MM.1S (cell line): Measurements from ENCODE around the gene TEK.

Source experiments
- DNase-seq: peaks from one replicate; pipeline ENCODE4 v3.0.0-alpha.2; 2015
- H2AFZ ChIP-seq: fragments of 300-600 bp; sonication (generic); 2 replicates; pipeline ENCODE4 v1.6.0; 2016; ENCODE audit warnings: antibody characterized with exemption, low read length
- H3F3A ChIP-seq: fragments of 300-600 bp; sonication (generic); 2 replicates; pipeline ENCODE4 v1.6.1; 2016; ENCODE audit warnings: mild to moderate bottlenecking, antibody characterized with exemption, low read length, moderate library complexity, mixed read lengths; ENCODE audit not compliant: insufficient read depth
- H3K27ac ChIP-seq: fragments of 300-600 bp; sonication (generic); 2 replicates; pipeline ENCODE4 v1.5.1; 2016; ENCODE audit warnings: mild to moderate bottlenecking, low read length
- H3K27me3 ChIP-seq: fragments of 300-600 bp; sonication (generic); replicated peaks from 2 replicates; pipeline ENCODE4 v1.6.0; 2016; ENCODE audit warnings: low read length; ENCODE audit not compliant: insufficient read depth
- H3K36me3 ChIP-seq: fragments of 300-600 bp; sonication (generic); replicated peaks from 2 replicates; pipeline ENCODE4 v1.6.1; 2016; ENCODE audit warnings: mild to moderate bottlenecking, low read length, mixed read lengths; ENCODE audit not compliant: insufficient read depth
- H3K4me1 ChIP-seq: fragments of 300-600 bp; sonication (generic); 2 replicates; pipeline ENCODE4 v1.6.1; 2016; ENCODE audit warnings: low read length, mixed read lengths
- H3K4me2 ChIP-seq: fragments of 300-600 bp; sonication (generic); 2 replicates; pipeline ENCODE4 v1.6.0; 2016; ENCODE audit warnings: low read depth, low read length
- H3K4me3 ChIP-seq: fragments of 300-600 bp; sonication (generic); 2 replicates; pipeline ENCODE4 v1.5.1; 2016; ENCODE audit warnings: low read length, mixed read lengths
- H3K79me2 ChIP-seq: fragments of 300-600 bp; sonication (generic); 2 replicates; pipeline ENCODE4 v1.6.1; 2016; ENCODE audit warnings: mixed run types, low read length, mixed read lengths
- H3K9ac ChIP-seq: fragments of 300-600 bp; sonication (generic); 2 replicates; pipeline ENCODE4 v1.6.1; 2016; ENCODE audit warnings: low read length, mixed read lengths
- H3K9me2 ChIP-seq: fragments of 300-600 bp; sonication (generic); replicated peaks from 2 replicates; pipeline ENCODE4 v1.6.1; 2016; ENCODE audit warnings: mild to moderate bottlenecking, low read length, mixed read lengths; ENCODE audit not compliant: insufficient read depth
- H3K9me3 ChIP-seq: fragments of 300-600 bp; sonication (generic); replicated peaks from 2 replicates; pipeline ENCODE4 v1.6.1; 2016; ENCODE audit warnings: mild to moderate bottlenecking, low read length, mixed read lengths; ENCODE audit not compliant: insufficient read depth
- H4K20me1 ChIP-seq: fragments of 300-600 bp; sonication (generic); 2 replicates; pipeline ENCODE4 v1.6.1; 2016; ENCODE audit warnings: mild to moderate bottlenecking, low read length, moderate library complexity, mixed read lengths; ENCODE audit not compliant: insufficient read depth
- EZH2 ChIP-seq: fragments of 300-600 bp; sonication (generic); optimal IDR thresholded peaks from 2 replicates; pipeline ENCODE3; 2017; ENCODE audit warnings: low read depth, mild to moderate bottlenecking, antibody characterized with exemption, low read length, mixed read lengths
- EZH2phosphoT487 ChIP-seq: fragments of 300-600 bp; sonication (generic); IDR thresholded peaks from 2 replicates; pipeline ENCODE4 v1.6.1; 2018; ENCODE audit warnings: antibody characterized with exemption, low read length
- TF ChIP-seq, protein P1 (sequence below): fragments of 300-600 bp; sonication (generic); IDR thresholded peaks from 2 replicates; pipeline ENCODE4 v1.5.1; 2016; ENCODE audit warnings: antibody characterized with exemption, low read length, mixed read lengths

The TEK gene

DNA sequence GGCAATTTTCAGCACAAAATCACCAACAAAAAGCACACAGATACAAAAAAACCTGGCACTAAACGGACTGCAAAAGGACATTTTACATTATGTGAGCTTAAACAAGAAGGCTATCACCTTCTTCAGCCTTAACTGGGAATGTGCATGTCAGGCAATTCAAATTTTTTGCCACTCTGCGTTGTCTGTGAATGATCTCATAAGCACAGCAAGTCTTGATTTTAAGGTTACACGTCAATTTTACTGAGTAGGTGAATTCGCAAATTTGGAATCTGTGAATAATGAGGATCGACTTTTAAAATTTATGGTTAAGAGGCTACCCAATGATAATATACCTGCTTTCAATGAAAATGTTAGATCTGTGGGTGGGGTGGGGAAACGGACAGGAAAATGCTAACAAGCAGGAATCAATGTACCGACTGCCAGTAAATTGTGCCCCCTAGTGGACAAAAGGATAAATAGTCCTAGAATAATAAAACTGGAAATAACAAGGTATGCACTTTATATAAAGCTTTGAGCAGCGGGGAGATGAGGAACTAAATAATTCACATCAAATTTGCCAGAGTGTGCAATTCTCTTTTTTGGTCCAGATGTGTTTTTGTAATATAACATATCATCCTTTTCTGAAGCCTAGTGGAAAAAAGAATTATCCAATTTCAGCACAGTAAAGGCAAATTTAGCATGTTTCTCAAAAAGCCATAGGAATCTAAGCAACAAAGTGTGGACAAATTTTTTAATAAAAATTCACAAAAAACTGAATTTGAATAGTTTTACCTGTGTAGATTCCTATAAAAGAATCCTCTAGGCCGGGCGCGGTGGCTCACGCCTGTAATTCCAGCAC is 167.4 kb downstream of the TEK start:
- no peak for TF ChIP-seq EZH2phosphoT487
- TF ChIP-seq, protein P1, sequence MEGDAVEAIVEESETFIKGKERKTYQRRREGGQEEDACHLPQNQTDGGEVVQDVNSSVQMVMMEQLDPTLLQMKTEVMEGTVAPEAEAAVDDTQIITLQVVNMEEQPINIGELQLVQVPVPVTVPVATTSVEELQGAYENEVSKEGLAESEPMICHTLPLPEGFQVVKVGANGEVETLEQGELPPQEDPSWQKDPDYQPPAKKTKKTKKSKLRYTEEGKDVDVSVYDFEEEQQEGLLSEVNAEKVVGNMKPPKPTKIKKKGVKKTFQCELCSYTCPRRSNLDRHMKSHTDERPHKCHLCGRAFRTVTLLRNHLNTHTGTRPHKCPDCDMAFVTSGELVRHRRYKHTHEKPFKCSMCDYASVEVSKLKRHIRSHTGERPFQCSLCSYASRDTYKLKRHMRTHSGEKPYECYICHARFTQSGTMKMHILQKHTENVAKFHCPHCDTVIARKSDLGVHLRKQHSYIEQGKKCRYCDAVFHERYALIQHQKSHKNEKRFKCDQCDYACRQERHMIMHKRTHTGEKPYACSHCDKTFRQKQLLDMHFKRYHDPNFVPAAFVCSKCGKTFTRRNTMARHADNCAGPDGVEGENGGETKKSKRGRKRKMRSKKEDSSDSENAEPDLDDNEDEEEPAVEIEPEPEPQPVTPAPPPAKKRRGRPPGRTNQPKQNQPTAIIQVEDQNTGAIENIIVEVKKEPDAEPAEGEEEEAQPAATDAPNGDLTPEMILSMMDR, result peak; percentile 50
- Histone ChIP-seq H3K36me3 (no peaks in the 10 kb centered on the region), H3K9ac (no peak overlapping the region), H2AFZ (0 out of 2 replicates have a peak overlapping the region, but pooled peaks have one; percentile 30), H3K9me3 (no peaks in the 10 kb centered on the region), H3K4me3 (no peak overlapping the region; the same call in 1 of the 2 replicates), H3K4me1 (no peaks in the 10 kb centered on the region), H3K79me2 (no peaks in the 10 kb centered on the region), H3F3A (no peaks in the 10 kb centered on the region), H3K27me3 (no peaks in the 10 kb centered on the region), H3K9me2 (no peaks in the 10 kb centered on the region), H4K20me1 (no peaks in the 10 kb centered on the region), H3K27ac (no peak overlapping the region), H3K4me2 (peak overlapping the region; percentile 33; the same call in 1 of the 2 replicates)
- DNase-seq, result peak; percentile 24

DNA sequence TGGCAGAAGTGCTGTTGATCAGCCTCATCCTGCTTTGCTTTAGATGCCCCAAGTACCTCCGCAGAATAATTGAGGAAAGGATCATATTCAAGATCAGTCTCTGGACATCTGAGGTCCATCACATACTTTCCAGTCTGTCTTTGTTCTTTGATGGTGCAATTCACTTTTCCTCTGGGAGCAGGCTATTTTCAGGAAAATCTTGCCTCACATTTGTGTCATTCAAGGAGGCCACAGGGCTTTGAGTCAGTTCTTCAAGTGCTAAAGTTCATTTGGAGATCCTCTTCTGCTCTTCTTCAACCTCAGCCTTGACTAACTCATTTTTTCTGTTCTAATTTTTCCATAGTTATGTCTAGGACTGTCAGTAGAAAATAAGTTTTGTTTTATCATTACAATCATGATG is 169.3 kb downstream of the TEK start:
- Histone ChIP-seq H3K79me2 (no peaks in the 10 kb centered on the region), H3F3A (no peaks in the 10 kb centered on the region), H3K4me2 (no peak overlapping the region), H4K20me1 (no peaks in the 10 kb centered on the region), H3K9me2 (no peaks in the 10 kb centered on the region), H3K36me3 (no peaks in the 10 kb centered on the region), H2AFZ (no peak overlapping the region), H3K27me3 (no peaks in the 10 kb centered on the region), H3K9me3 (no peaks in the 10 kb centered on the region), H3K27ac (no peak overlapping the region), H3K4me3 (no peak overlapping the region), H3K9ac (no peak overlapping the region), H3K4me1 (no peaks in the 10 kb centered on the region)
- DNase-seq, result no peak
- TF ChIP-seq EZH2phosphoT487 (no peak), EZH2 (no peak)
- TF ChIP-seq, protein P1, result no peak

DNA sequence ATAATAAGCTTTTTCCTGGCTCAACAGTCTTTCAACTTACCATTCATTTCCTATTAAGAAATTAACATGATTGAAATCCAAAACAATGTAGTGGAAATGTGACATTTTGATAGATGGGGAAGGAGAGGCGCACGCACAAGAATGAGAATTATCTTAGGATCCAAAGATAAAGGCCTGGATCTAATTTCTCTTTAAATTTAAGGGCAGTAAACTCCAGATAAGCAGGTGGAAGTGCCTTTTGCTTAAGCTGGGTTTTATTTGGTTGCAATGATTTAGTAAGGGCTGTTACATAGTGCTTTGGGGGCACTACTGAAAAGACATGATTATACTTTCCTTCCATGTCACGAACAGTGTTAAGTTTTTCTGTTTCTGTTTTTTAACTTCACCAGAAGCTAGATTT is 170.6 kb downstream of the TEK start:
- H3K4me3 ChIP-seq, result no peak overlapping the region
- DNase-seq, result no peak

More for the DNA sequence above, 170.6 kb downstream of the TEK start:
- Histone ChIP-seq H3K79me2 (no peaks in the 10 kb centered on the region), H3F3A (no peaks in the 10 kb centered on the region), H3K36me3 (no peaks in the 10 kb centered on the region), H3K27ac (no peak overlapping the region), H3K9ac (no peak overlapping the region), H3K4me2 (no peak overlapping the region), H3K9me2 (no peaks in the 10 kb centered on the region), H4K20me1 (no peaks in the 10 kb centered on the region), H3K27me3 (no peaks in the 10 kb centered on the region), H3K9me3 (no peaks in the 10 kb centered on the region), H3K4me1 (no peaks in the 10 kb centered on the region), H2AFZ (no peak overlapping the region)
- no peak for TF ChIP-seq EZH2phosphoT487
- TF ChIP-seq, protein P1, result no peak
- no peak for TF ChIP-seq EZH2
